Measurements from ENCODE around the gene PLSCR2. TPM values are rescaled to one million over a fixed set of nuclear protein-coding genes. Genes with fewer than 3 reads are reported as not detected.
"Not testable (repeated sequence)": the region's sequence is repeated elsewhere in the genome, so short reads cannot be mapped to it uniquely, and the experiment has no call there.

Gene PLSCR2, protein sequence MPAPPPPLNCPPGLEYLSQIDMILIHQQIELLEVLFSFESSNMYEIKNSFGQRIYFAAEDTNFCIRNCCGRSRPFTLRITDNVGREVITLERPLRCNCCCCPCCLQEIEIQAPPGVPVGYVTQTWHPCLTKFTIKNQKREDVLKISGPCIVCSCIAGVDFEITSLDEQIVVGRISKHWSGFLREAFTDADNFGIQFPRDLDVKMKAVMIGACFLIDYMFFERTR
- not detected in 2 replicates for total RNA-seq (2014; rRNA removed; shearing (Covaris generic))

DNA sequence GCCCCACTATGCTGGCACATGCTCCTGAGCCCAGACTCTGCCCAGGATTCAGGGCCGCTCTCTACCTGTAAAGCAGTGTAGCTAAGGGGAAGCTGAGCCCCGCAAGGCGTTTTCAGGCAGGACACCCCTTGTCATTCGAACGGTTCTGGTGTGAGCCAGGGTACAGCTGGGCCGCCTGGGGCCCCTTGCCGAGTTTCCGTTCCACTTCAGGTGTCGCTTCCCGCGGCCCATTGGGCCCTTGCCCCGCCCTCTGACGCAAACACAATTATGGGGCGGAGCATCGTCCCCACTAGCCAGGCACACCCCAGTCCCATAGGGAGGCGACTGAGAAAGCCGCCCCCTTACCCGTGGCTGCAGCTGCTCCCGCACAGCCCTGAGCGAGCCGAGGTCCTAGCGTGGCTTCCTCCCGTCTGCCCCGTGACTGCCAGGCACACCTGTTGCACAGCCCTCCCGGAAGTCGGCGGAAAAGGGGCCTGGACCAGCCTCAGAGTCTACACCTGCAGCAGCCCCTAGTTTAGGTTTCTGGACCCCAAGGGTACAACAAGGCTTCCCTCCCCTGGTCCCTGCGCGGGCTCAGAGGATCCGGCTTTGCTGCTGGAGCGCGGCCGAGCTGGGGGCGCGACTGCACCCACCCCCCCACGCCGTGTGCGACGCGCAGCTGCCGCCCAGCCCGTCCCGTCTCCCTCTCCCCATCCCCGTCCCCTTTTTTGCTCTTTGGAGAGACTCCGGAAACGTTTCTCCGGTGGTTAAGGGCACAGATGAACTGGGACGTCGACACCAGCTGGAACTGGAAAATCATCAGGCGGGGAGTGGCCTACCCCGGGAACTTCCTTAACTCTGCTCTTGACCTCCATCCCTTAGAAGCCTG, at the start of gene PLSCR2:
Gene PLSCR2 (minus strand): TSS at position 412 of the 868 bp plus-strand sequence. CDS start 9,657 bp downstream, outside the sequence.
- peak; percentile 26 for DNase-seq (ENCODE audit: low read depth)

DNA sequence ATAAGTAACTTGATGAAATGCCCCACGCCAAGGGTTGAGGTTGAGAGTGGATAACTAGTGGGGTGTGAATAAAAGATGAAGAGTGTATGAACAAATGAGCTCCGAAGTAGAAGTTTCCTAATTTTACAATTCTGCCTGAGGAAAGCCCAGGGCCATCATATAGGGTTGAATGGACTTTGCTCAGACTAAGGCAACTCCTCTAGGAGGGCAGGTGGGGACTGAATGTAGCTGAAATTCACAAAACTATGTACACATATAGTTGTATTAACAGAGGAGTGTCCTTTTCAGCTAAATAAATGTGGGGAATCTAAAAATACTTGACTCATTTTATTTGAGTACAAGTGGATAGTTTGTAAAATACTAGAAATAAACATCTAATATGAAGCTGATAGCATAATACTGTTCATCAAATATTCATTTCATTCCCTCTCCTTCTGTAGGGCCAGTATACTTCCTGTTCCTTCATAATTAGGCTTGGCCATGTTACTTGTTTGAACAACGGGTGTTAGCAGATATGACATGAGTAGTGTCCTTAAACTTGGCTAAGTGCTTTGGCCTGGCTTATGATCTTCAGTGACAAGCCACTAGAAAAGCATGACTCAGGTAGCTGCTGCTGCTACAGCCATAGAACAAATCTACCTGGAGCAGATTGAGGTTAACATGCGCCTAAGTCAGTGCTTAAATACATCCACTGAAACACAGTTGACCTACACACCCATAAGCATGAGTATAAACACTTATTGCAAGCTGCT, 48.5 kb upstream of the PLSCR2 start:
- DNase-seq (ENCODE audit: low read depth): no peak

DNA sequence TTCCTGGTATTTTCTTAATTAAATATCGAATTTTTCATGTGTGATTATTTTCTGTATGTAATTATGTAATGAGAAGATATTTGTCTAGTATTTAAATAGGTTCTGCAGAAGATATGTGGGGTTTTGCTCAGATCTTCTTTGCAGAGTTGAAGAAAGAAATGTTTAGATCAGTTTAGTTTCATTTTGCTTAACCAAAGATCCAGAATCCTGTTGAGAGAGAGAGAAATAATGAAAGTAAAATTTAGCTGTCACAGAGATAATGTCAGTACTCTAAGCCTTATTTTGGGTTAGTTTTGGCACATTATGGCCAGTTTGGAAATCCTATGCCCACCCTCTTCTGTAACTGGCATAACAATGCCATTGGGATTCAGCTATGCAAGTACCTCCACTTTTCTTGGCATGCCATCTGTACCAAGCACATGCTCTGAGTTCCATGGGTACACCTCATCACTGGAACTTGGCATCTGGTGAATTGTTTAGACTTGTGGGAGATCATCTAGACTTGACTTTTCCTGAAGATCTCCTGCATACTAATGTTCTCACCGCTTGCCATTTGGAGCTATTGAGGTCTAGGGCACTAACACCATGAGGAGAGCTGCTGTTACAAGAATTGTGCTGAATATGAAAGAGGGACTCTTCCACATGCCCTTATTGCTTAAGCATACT, 44.2 kb upstream of the PLSCR2 start:
- no peak for DNase-seq (ENCODE audit: low read depth)

DNA sequence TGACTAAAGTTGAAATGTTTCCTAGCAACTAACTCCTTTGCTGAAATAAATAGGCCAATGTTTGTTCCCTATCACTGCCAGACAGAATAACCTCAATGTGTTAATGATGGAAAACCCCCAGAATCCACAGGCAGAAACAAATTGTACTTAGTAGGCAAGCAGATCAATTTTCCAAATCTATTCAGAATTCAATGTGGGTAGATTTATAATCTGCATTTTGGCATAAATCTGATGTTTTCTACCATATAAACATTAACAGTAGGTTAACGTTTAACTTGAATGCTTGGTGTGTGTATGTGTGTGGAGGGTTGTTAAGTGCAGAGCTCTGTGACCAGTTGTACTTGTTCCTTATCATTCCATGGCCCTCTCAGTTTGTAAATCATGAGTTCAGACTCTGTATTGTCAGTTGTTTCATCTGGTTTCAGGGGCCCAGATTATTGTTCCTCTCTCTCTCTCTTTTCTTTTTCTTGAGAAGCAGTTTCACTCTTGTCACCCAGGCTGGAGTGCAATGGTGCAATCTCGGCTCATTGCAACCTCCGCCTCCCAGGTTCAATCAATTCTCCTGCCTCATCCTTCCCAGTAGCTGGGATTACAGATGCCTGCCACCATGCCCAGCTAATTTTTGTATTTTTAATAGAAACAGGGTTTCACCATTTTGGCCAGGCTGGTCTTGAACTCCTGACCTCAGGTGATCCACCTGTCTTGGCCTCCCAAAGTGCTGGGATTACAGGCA, 42.2 kb upstream of the PLSCR2 start:
- no peak for DNase-seq (ENCODE audit: low read depth)

DNA sequence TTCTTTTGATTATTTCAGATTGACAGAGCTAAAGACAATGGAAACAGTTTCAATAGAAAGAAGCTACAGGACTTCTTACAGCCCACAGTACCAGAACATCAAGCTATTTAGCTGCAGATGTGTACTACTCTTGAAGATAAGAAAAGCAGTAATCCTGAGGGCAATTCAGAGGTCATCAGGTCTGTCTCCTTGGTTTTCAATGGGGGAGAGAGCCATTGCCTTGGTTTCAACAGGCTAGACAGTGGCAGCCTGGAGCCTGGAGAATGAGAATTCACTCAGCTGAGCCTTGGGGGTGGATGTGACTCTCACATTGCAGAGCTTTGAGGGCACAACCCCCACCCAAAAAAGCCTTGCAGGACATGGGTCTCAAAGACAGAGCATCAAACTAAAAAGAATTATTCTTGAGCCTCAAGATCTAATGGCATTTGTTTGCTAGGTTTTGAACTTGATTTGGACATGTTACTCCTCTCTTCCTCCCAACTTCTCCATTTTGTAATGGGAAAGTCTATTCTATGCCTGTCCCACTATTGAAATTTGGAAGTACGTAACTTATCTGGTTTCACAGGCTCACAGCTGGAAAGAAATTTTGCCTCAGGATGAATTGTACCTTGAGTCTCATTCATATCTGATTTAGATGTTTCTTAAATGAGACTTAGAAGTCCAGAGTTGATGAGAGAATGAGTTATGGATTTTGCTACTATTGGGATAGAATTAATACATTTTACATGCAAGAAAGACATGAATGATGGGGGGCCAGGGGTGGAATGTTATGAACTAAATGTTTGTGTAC, 38.2 kb upstream of the PLSCR2 start:
- DNase-seq (ENCODE audit: low read depth): no peak

DNA sequence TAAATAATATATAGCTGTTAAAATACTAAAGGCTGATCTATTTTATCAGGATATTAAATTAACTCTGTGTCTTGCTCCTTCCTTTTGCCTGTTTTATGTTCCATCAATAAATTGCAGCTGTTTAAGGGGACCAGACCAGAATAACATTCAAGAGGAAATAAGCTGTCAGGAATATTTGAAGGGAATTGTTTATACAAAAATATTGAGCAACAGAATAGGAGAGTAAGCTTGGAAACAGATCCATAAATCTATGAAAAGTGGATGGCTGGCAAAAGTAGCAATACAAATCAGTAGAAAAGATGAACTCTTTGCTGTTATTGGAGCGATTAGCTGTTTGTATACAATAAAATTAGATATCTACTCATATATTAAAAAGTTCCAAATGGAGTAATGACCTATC, 36.2 kb upstream of the PLSCR2 start:
- DNase-seq (ENCODE audit: low read depth): no peak

DNA sequence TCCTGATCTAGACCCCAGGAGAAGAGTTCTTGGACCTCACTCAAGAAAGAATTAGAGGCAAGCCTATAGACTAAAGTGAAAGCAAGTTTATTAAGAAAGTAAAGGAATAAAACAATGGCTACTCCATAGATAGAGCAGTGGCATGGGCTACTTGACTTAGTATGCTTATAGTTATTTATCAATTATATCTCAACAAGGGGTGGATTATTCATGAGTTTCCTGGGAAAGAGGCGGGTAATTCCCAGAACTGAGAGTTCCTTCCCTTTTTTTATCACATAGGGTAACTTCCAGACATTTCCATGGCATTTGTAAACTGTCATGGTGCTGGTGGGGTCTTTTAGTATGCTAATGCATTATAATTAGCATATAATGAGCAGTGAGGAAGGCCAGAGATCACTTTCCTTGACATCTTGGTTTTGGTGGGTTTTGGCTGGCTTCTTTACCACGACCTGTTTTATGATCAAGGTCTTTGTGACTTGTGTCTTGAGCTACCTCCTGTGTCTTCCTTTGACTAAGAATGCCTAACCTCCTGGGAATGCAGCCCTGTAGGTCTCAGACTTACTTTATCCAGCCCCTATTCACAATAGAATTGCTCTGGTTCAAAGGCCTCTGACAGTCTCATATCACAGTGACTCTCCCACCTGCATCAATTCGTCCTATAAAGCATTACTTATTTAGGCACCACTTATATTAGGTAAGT, 35.3 kb upstream of the PLSCR2 start:
- no peak for DNase-seq (ENCODE audit: low read depth)

DNA sequence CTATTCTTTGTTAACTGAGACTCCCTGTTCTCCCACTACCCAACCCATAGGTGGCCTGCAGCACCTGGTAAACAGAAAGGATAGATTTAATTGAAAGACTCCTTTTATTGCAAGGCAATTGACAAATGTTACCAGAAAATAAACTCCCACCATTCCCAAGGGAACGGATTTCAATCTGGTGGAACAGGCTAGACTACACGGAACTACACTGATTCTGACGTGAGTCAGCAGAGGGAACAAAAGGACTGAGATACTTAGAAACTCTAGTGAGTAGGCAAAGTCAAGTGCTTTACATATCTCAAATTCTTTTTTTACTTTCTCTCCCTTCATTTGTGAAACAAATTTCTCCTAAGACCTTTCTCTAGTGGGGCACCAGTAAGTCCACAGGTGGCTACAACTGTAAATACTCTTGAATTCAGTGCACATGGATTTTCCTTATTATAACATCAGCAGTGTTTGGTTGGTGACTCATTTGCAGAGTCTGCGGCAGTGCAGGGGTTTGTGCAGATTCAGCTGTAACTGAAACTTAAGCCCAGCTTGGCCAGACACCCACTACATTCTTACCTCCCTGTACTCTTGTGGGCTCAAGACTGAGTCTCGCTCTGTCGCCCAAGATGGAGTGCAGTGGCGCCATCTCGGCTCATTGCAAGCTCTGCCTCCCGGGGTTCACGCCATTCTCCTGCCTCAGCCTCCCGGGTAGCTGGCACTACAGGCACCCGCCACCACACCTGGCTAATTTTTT, 34.3 kb upstream of the PLSCR2 start:
- peak; percentile 89 for DNase-seq (ENCODE audit: low read depth)

DNA sequence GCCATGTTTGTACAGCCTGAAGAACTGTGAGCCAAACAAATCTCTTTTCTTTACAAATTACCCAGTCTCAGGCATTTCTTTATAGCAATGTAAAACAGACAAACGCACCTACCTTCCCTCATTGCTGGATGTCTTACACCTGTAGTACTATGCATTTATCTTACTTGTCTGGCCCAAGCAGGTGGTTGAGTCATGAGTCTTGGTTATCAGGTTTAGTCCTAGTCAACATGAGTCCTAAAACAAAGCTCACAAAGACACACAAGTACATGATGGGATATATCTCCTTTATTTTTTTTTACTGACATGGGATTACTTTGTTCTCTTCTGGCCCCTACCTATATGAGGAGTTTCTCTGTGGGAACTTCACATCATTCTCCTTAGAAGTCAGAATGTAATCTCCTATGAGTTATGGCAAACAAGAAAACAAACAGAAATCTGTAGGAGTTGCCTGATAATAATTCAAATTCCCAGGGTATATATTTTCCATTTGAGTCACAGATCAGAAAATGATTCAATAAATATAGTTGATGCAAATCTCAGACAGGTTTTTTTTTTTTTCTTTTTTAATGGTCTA, 33.6 kb upstream of the PLSCR2 start:
- DNase-seq (ENCODE audit: low read depth): no peak

DNA sequence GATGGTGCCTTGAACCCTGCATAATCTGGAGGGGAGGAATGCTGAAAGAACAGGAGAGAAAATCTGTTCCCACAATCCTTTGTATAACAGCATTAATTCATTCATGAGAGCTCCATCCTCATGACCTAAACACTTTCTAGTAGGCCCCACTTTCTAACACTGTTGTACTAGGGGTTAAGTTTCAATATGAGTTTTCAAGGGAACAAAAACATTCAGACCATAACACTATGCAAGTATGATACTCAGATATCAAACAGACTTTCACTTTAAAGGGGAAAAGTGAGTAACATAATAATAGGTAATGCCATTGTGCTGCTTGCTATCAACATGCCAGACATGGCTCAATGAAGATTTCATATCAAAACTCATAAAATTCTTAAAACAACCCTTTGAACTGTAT, 32.4 kb upstream of the PLSCR2 start:
- DNase-seq (ENCODE audit: low read depth): no peak

DNA sequence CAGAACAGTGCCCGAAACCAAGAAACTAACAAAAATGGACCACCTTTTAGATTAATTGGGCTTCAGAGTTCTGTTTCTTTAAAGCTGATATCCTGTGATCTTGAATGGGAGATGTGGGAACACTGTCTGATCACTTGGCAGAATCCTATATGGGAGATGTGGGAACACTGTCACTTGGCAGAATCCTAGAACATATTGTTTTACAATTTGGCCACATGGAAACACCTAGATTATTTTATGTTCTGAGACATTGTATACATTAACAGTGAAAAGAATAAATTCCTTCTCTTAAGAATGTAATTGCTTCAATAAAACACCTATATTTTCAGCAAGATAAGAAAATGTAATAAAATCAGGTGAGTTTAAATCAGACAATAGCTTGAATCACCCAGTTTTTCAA, 30.3 kb upstream of the PLSCR2 start:
- no peak for DNase-seq (ENCODE audit: low read depth)

DNA sequence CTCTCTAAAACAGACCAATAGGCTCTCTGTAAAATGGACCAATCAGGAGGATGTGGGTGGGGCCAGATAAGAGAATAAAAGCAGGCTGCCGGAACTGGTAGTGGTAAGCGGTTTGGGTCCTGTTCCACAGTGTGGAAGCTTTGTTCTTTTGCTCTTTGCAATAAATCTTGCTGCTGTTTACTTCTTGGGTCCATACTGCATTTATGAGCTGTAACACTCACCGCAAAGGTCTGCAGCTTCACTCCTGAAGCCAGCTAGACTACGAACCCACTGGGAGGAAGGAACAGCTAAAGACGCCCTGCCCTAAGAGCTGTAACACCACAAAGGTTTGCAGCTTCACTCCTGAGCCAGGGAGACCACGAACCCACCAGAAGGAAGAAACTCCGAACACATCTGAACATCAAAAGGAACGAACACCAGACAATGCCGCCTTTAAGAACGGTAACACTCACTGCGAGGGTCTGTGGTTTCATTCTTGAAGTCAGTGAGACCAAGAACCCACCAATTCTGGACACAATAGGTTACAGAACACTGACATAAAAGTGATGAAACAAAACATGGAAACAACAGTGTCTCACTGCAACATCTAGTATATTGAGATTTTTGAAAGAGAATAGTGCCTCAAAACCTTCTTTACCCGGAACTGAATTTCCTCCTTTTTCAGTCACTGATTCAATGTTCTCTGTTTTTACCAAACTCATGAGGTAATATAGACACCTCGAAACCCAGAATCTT, 28.8 kb upstream of the PLSCR2 start:
- no peak for DNase-seq (ENCODE audit: low read depth)

DNA sequence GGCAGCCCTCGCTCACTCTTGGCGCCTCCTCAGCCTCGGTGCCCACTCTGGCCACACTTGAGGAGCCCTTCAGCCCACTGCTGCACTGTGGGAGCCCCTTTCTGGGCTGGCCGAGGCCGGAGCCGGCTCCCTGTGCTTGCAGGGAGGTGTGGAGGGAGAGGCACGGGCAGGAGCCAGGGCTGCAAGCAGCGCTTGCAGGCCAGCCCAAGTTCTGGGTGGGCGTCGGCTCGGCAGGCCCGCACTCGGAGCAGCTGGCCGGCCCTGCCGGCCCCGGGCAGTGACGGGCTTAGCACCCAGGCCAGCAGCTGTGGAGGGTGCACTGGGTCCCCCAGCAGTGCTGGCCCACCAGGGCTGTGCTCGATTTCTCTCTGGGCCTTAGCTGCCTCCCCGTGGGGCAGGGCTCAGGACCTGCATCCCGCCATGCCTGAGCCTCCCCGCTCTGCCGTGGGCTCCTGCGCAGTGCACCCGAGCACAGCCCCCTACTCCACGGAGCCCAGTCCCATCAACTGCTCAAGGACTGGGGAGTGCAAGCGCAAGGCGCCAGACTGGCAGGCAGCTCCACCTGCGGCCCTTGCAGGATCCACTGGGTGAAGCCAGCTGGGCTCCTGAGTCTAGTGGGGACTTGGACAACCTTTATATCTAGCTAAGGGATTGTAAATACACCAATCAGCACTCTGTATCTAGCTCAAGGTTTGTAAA, 27.9 kb upstream of the PLSCR2 start:
- not testable (repeated sequence) for DNase-seq (ENCODE audit: low read depth)

DNA sequence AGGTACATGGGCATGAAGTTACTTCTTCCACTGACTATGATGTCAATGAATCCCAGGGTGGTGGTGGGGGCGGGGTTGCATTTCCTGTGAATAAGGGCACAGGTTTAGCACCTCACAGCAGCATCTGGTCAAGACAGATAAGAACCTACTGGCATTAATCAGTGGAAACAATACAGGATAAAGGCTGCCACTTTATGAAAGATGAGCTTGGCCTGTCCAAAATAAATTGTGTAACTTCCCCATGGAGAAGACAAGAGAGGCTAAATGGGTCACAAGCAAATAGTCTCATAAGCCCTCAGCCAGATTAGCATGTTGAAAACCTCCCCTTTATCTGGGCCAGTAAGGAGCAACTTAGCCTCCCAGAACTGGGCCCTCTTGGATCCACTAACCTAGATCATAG, 27.4 kb upstream of the PLSCR2 start:
- no peak for DNase-seq (ENCODE audit: low read depth)

DNA sequence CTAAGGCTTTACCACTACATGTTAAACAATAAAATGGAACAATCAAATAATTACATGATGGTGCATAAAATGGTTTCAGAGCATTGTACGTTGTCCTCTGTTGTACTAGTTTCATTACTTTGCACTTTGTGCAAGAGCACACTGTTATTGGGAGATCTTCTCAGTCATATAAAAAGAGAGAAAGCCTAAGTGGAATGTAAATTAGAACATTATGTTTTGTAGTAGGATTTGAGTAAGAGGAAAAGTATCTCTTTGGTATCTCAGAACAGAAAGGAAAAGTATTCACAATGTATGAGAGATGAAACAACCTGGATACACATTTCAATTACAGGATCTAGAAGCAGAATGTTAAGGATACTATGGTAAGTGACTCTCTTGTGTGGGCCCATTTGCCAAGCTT, 26.9 kb upstream of the PLSCR2 start:
- DNase-seq (ENCODE audit: low read depth): no peak

DNA sequence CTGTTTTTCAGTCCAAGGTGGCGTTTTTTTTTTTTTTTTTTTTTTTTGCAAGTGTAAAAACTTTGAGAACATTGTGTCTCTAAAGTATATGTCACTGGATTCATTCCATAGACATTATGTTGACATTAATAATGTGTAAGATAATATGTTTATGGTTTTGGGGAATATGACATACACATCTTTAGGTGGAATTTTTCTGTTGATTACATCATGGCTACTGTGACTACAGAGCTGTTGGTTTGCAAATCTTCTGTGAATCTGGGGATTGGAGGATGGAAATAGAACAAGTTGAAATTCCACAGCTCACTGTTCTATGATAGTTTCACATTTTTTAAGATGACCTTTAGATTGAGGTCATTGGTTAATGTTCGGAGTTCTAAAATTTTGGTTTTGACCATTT, 24.4 kb upstream of the PLSCR2 start:
- no peak for DNase-seq (ENCODE audit: low read depth)

DNA sequence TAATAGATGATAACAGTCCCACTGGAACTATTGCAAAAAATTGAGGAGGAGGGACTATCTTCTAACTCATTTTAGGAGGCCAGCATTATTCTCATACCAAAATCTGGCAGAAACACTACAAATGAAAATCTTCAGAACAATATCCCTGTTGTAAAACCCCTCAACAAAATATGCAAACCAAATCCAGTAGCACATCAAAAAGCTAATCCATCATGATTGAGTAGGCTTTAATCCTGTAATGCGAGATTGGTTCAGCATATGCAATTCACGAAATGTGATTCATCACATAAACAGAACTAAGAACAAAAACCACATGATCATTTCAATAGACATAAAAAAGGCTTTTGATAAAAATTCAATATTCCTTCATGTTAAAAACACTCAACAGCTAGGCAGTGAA, 23.9 kb upstream of the PLSCR2 start:
- DNase-seq (ENCODE audit: low read depth): no peak
